PC-9 (cell line): ENCODE data around the gene MAST4. TPM values are rescaled to one million over a fixed set of nuclear protein-coding genes. Genes with fewer than 3 reads are reported as not detected.

ENCODE experiments used
- BruUV-seq: library from RNA; stranded (reverse); fragments of 400-500 nt; replicated peaks from 2 replicates; lab custom pipeline; 2021; lab: Mats Ljungman, UMichigan
- CTCF ChIA-PET: fragments of 300-600 bp; sonication (Branson Sonifier 250); formaldehyde crosslinking; loops from one replicate; lab custom pipeline; 2022; ENCODE audit warnings: antibody characterized with exemption; lab: Charles Lee
- POLR2A ChIA-PET: fragments of 300-600 bp; sonication (Branson Sonifier 250); formaldehyde crosslinking; loops from one replicate; lab custom pipeline; 2022; ENCODE audit warnings: antibody characterized with exemption; ENCODE audit not compliant: unreplicated experiment; lab: Charles Lee
- DNase-seq, 2 experiments: peaks; one replicate each; pipeline versions ENCODE4 v3.0.0 to v3.0.0-alpha.2; 2015 to 2022; ENCODE audit warnings: mixed read lengths in 1 of 2
- H2AFZ ChIP-seq: fragments of 200-600 bp; sonication (generic); 2 replicates; pipeline ENCODE4 v1.8.1; 2017; ENCODE audit warnings: antibody characterized with exemption
- H3F3A ChIP-seq: fragments of 200-600 bp; sonication (generic); 2 replicates; pipeline ENCODE4 v1.8.1; 2017; ENCODE audit warnings: antibody characterized with exemption, mild to moderate bottlenecking, low read depth; ENCODE audit not compliant: insufficient read depth
- H3K27ac ChIP-seq: fragments of 200-600 bp; sonication (generic); 2 replicates; pipeline ENCODE4 v1.6.1; 2016; ENCODE audit warnings: mixed run types
- H3K27me3 ChIP-seq: fragments of 200-600 bp; sonication (generic); 2 replicates; pipeline ENCODE4 v1.6.1; 2016; ENCODE audit warnings: low read depth, mixed run types; ENCODE audit not compliant: insufficient read depth
- H3K36me3 ChIP-seq: fragments of 200-600 bp; sonication (generic); 2 replicates; pipeline ENCODE4 v1.6.1; 2016; ENCODE audit warnings: low read depth, mixed run types
- H3K4me1 ChIP-seq: fragments of 200-600 bp; sonication (generic); replicated peaks from 2 replicates; pipeline ENCODE4 v1.6.1; 2016; ENCODE audit warnings: mixed run types; ENCODE audit not compliant: insufficient read depth
- H3K4me2 ChIP-seq: fragments of 200-600 bp; sonication (generic); 2 replicates; pipeline ENCODE4 v1.6.1; 2017; ENCODE audit warnings: mixed run types
- H3K4me3 ChIP-seq: fragments of 200-600 bp; sonication (generic); 2 replicates; pipeline ENCODE4 v1.6.1; 2016; ENCODE audit warnings: mixed run types
- H3K79me2 ChIP-seq: fragments of 200-600 bp; sonication (generic); 2 replicates; pipeline ENCODE4 v1.6.1; 2017; ENCODE audit warnings: low read depth, mixed run types
- H3K9me2 ChIP-seq: fragments of 200-600 bp; sonication (generic); 2 replicates; pipeline ENCODE4 v1.8.1; 2017; ENCODE audit warnings: mild to moderate bottlenecking; ENCODE audit not compliant: insufficient read depth
- H3K9me3 ChIP-seq: fragments of 200-600 bp; sonication (generic); 2 replicates; pipeline ENCODE4 v1.8.1; 2016; ENCODE audit warnings: low read depth; ENCODE audit not compliant: insufficient read depth
- H4K20me1 ChIP-seq: fragments of 200-600 bp; sonication (generic); 2 replicates; pipeline ENCODE4 v1.8.1; 2017; ENCODE audit not compliant: insufficient read depth
- EZH2 ChIP-seq: fragments of 200-600 bp; sonication (generic); IDR thresholded peaks from 2 replicates; pipeline ENCODE4 v1.8.0; 2017; ENCODE audit warnings: antibody characterized with exemption, low read depth
- intact Hi-C: fragments of 100-400 bp; cut with micrococcal nuclease; formaldehyde crosslinking; loops from one replicate; pipeline ENCODE4 v1.10.0; 2022; ENCODE audit not compliant: unreplicated experiment
- total RNA-seq: library from RNA; stranded (reverse); gene quantifications from 2 replicates; pipeline ENCODE4 v1.2.3, GENCODE V29; 2021
- TF ChIP-seq, protein P1 (sequence below): fragments of 200-600 bp; sonication (generic); conservative IDR thresholded peaks from 2 replicates; pipeline ENCODE4 v1.6.1; 2017; ENCODE audit warnings: mixed run types, antibody characterized with exemption, mild to moderate bottlenecking, moderate library complexity

The MAST4 gene
- total RNA-seq, 1 experiment from 2014 or later = 19.3 TPM

DNA sequence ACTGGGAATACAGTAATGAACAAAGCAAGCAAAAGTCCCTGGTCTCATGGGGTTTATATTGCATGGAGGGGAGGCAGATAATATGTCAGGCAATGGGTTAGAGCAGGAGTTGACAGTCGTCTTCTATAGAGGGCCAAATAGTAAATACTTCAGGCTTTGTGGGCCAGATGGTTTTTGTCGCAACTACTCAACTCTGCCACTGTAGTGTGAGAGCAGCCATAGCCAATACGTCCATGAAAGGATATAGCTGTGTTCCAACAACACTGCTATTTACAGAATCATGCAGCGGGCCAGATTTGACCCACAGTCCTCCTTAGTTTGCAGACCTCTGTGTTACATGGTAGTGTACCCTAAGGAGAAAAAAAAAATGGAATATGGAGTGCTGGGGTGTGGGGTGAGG is 25.5 kb downstream of the MAST4 start:
- Histone ChIP-seq H3K27ac (no peak overlapping the region), H3K4me3 (no peak overlapping the region), H3F3A (no peaks in the 10 kb centered on the region), H3K4me2 (no peak overlapping the region), H4K20me1 (no peaks in the 10 kb centered on the region), H3K27me3 (no peaks in the 10 kb centered on the region), H3K36me3 (no peaks in the 10 kb centered on the region), H3K9me2 (no peaks in the 10 kb centered on the region), H3K79me2 (no peaks in the 10 kb centered on the region), H3K9me3 (no peaks in the 10 kb centered on the region), H2AFZ (no peak overlapping the region), H3K4me1 (no peaks in the 10 kb centered on the region)
- intact Hi-C loops = no loop called here
- TF ChIP-seq, protein P1, sequence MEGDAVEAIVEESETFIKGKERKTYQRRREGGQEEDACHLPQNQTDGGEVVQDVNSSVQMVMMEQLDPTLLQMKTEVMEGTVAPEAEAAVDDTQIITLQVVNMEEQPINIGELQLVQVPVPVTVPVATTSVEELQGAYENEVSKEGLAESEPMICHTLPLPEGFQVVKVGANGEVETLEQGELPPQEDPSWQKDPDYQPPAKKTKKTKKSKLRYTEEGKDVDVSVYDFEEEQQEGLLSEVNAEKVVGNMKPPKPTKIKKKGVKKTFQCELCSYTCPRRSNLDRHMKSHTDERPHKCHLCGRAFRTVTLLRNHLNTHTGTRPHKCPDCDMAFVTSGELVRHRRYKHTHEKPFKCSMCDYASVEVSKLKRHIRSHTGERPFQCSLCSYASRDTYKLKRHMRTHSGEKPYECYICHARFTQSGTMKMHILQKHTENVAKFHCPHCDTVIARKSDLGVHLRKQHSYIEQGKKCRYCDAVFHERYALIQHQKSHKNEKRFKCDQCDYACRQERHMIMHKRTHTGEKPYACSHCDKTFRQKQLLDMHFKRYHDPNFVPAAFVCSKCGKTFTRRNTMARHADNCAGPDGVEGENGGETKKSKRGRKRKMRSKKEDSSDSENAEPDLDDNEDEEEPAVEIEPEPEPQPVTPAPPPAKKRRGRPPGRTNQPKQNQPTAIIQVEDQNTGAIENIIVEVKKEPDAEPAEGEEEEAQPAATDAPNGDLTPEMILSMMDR = no peak
- TF ChIP-seq EZH2 = no peak
- ChIA-PET CTCF (no interaction called here), POLR2A (no interaction called here)
- DNase-seq = no peak
- BruUV-seq = no TSS peak

DNA sequence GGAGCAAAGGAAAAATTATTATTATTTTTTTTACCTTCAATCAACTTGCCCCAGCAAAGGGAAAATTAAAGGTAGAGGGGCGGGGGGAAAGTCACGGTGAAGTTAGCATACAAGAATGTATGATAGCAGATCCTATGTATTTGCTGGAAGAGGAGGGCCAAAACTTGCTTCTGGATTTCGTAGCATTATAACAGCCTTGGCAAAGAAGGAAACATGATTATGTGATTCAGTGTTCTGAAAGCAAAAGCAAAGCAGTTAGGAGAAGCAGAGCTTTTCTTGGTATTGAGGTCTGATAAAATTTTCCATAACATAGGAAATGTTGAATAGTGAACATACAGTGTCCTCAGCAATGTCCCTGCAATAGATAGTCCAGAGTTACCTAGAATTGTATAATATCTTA is 32.4 kb downstream of the MAST4 start:
- ChIA-PET POLR2A (no interaction called here), CTCF (no interaction called here)
- H2AFZ ChIP-seq = no peak overlapping the region
- no peak overlapping the region for H3K27ac ChIP-seq
- no peaks in the 10 kb centered on the region for H3K79me2 ChIP-seq
- H3F3A ChIP-seq = no peaks in the 10 kb centered on the region
- BruUV-seq = no TSS peak
- no peak for TF ChIP-seq EZH2
- TF ChIP-seq, protein P1 = no peak
- H3K4me1 ChIP-seq = no peaks in the 10 kb centered on the region
- H3K36me3 ChIP-seq = no peaks in the 10 kb centered on the region
- intact Hi-C loops = no loop called here
- H3K4me2 ChIP-seq = no peak overlapping the region
- no peak for DNase-seq
- no peak overlapping the region for H3K4me3 ChIP-seq
- H4K20me1 ChIP-seq = no peaks in the 10 kb centered on the region
- no peaks in the 10 kb centered on the region for H3K9me3 ChIP-seq
- H3K9me2 ChIP-seq = no peaks in the 10 kb centered on the region; the same call in 1 of the 2 replicates
- H3K27me3 ChIP-seq = no peaks in the 10 kb centered on the region; the same call in 1 of the 2 replicates

DNA sequence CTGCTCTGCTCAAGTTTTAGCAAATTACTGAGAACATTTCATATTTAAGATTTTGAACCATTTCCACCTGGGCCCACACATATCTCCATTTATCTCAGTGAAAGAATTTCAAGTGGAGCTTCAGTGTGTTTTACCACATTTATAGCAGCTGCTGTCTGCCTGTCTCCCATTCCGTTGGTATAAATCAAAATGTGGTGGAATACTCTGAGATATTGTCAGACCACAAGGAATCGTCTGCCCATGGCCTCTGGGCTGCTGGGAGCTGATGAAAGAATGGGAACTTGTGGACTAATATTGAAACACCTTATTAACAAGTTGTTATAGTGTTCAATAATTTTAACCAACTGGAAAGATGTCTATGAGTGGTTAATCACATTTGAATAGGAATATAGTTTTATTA is 33.3 kb downstream of the MAST4 start:
- Histone ChIP-seq H2AFZ (no peak overlapping the region), H3K9me3 (no peaks in the 10 kb centered on the region), H3K36me3 (no peaks in the 10 kb centered on the region), H3K4me3 (no peak overlapping the region), H4K20me1 (no peaks in the 10 kb centered on the region), H3K4me1 (no peaks in the 10 kb centered on the region), H3K9me2 (no peaks in the 10 kb centered on the region; the same call in 1 of the 2 replicates), H3K27ac (no peak overlapping the region), H3K79me2 (no peaks in the 10 kb centered on the region), H3K4me2 (no peak overlapping the region), H3F3A (no peaks in the 10 kb centered on the region), H3K27me3 (no peaks in the 10 kb centered on the region; the same call in 1 of the 2 replicates)
- ChIA-PET CTCF (no interaction called here), POLR2A (no interaction called here)
- no peak for DNase-seq
- TF ChIP-seq, protein P1 = no peak
- no peak for TF ChIP-seq EZH2
- intact Hi-C loops = no loop called here
- BruUV-seq = no TSS peak
